OCI-LY3 (cell line): ENCODE data around the gene SARS1.

ENCODE experiments used
- H2AFZ ChIP-seq: fragments of 200-600, 300-600 bp; shearing (Covaris generic); 2 replicates; pipeline ENCODE4 v1.6.0; 2014; ENCODE audit warnings: antibody characterized with exemption, low read depth, low read length
- H3K27ac ChIP-seq: fragments of 200-600, 300-600 bp; sonication (generic); 2 replicates; pipeline ENCODE4 v1.5.1; 2014; ENCODE audit warnings: mild to moderate bottlenecking, low read length, moderate library complexity, mixed read lengths
- H3K27me3 ChIP-seq: fragments of 200-600, 300-600 bp; sonication (generic); 2 replicates; pipeline ENCODE4 v1.6.1; 2014; ENCODE audit warnings: low read depth, low read length, mixed read lengths
- H3K36me3 ChIP-seq: fragments of 200-600, 300-600 bp; sonication (generic); replicated peaks from 2 replicates; pipeline ENCODE3; 2014; ENCODE audit warnings: low read depth, low read length, mixed read lengths
- H3K4me1 ChIP-seq: fragments of 300-600, 200-600 bp; sonication (generic); 2 replicates; pipeline ENCODE4 v1.6.1; 2014; ENCODE audit warnings: low read length, mixed read lengths
- H3K4me2 ChIP-seq: fragments of 200-600, 300-600 bp; sonication (generic); 2 replicates; pipeline ENCODE4 v1.6.1; 2014; ENCODE audit warnings: low read length, mixed read lengths
- H3K4me3 ChIP-seq: fragments of 300-600, 200-600 bp; sonication (generic); 2 replicates; pipeline ENCODE4 v1.5.1; 2014; ENCODE audit warnings: antibody characterized with exemption, mild to moderate bottlenecking, low read length, moderate library complexity
- H3K79me2 ChIP-seq: fragments of 300-600, 200-600 bp; shearing (Covaris generic); 2 replicates; pipeline ENCODE4 v1.6.1; 2014; ENCODE audit warnings: mild to moderate bottlenecking, low read length, mixed read lengths
- H3K9ac ChIP-seq: fragments of 300-600, 200-600 bp; shearing (Covaris generic); 2 replicates; pipeline ENCODE4 v1.6.0; 2014; ENCODE audit warnings: mild to moderate bottlenecking, low read length, moderate library complexity
- H3K9me3 ChIP-seq: fragments of 200-600, 300-600 bp; shearing (Covaris generic); 2 replicates; pipeline ENCODE4 v1.6.1; 2014; ENCODE audit warnings: low read length, mixed read lengths; ENCODE audit not compliant: insufficient read depth
- H4K20me1 ChIP-seq: fragments of 200-600, 300-600 bp; sonication (generic); 2 replicates; pipeline ENCODE4 v1.6.1; 2016; ENCODE audit warnings: low read length, mixed read lengths; ENCODE audit not compliant: insufficient read depth
- CTCF ChIP-seq: fragments of 200-600, 300-600 bp; sonication (generic); IDR thresholded peaks from 2 replicates; pipeline ENCODE4 v1.5.1; 2014; ENCODE audit warnings: antibody characterized with exemption, low read length, low read depth
- EZH2phosphoT487 ChIP-seq: fragments of 200-600 bp; shearing (Covaris generic); IDR thresholded peaks from 2 replicates; pipeline ENCODE4 v1.6.1; 2018; ENCODE audit warnings: antibody characterized with exemption, mixed run types, low read depth

SARS1 gene

GRCh38 chr1:109225711-109226445 is 12.2 kb downstream of the SARS1 start:
- no peaks in the 10 kb centered on the region for H3K9me3 ChIP-seq
- H2AFZ ChIP-seq, result no peak overlapping the region
- H3K27ac ChIP-seq, result no peak overlapping the region
- no peaks in the 10 kb centered on the region for H3K27me3 ChIP-seq
- no peaks in the 10 kb centered on the region for H4K20me1 ChIP-seq
- H3K4me3 ChIP-seq, result no peak overlapping the region
- H3K4me1 ChIP-seq, result no peaks in the 10 kb centered on the region
- peaks cover 14% of the 10 kb centered on the region for H3K36me3 ChIP-seq
- H3K4me2 ChIP-seq, result no peak overlapping the region
- peaks cover 10% of the 10 kb centered on the region for H3K79me2 ChIP-seq
- TF ChIP-seq EZH2phosphoT487, result no peak
- TF ChIP-seq CTCF, result no peak
- H3K9ac ChIP-seq, result no peak overlapping the region

DNA sequence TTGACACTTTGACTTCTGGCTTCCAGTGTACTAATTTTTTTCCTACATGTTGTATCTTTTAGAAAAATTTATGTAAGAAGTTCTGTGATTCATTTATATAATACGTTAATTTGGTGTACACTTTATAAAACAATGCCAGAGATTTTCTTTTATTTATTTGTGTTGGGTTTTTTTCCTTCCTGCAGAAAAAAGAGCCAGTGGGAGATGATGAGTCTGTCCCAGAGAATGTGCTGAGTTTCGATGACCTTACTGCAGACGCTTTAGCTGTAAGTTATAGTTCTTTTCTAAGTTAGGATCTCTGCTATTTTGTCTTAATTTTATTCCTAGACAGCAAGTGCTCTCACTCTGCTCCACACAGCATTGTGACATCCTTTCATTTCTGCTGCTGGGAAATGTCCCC is 14.4 kb downstream of the SARS1 start:
- H4K20me1 ChIP-seq, result no peaks in the 10 kb centered on the region
- H3K27ac ChIP-seq, result no peak overlapping the region
- H3K79me2 ChIP-seq, result no peaks in the 10 kb centered on the region; the same call in 1 of the 2 replicates
- H3K4me1 ChIP-seq, result no peaks in the 10 kb centered on the region
- H3K4me2 ChIP-seq, result no peak overlapping the region
- TF ChIP-seq CTCF (no peak), EZH2phosphoT487 (no peak)
- H3K9ac ChIP-seq, result no peak overlapping the region
- H2AFZ ChIP-seq, result no peak overlapping the region
- no peaks in the 10 kb centered on the region for H3K9me3 ChIP-seq
- no peak overlapping the region for H3K4me3 ChIP-seq
- no peaks in the 10 kb centered on the region for H3K27me3 ChIP-seq
- peaks cover 10% of the 10 kb centered on the region for H3K36me3 ChIP-seq

GRCh38 chr1:109229531-109230127 is 15.9 kb downstream of the SARS1 start:
- Histone ChIP-seq H3K27me3 (no peaks in the 10 kb centered on the region), H3K9ac (no peak overlapping the region), H3K36me3 (peaks cover 12% of the 10 kb centered on the region), H2AFZ (no peak overlapping the region), H4K20me1 (no peaks in the 10 kb centered on the region), H3K9me3 (no peaks in the 10 kb centered on the region), H3K4me2 (no peak overlapping the region), H3K79me2 (no peaks in the 10 kb centered on the region), H3K4me1 (no peaks in the 10 kb centered on the region), H3K4me3 (no peak overlapping the region), H3K27ac (no peak overlapping the region)
- no peak for TF ChIP-seq CTCF
- no peak for TF ChIP-seq EZH2phosphoT487

- H3K4me1 ChIP-seq, result no peaks in the 10 kb centered on the region
- H3K4me2 ChIP-seq, result no peak overlapping the region
- H3K36me3 ChIP-seq, result peaks cover 22% of the 10 kb centered on the region
- H4K20me1 ChIP-seq, result no peaks in the 10 kb centered on the region
- no peak overlapping the region for H3K27ac ChIP-seq
- H3K4me3 ChIP-seq, result no peak overlapping the region
- H3K27me3 ChIP-seq, result no peaks in the 10 kb centered on the region
- H3K79me2 ChIP-seq, result no peaks in the 10 kb centered on the region
- H3K9ac ChIP-seq, result no peak overlapping the region
- no peaks in the 10 kb centered on the region for H3K9me3 ChIP-seq
- no peak for TF ChIP-seq CTCF
- TF ChIP-seq EZH2phosphoT487, result no peak
- H2AFZ ChIP-seq, result no peak overlapping the region
Observed at GRCh38 chr1:109231066-109231465, 17.3 kb downstream of the SARS1 start.
